ENCODE measurements around the gene MYO1C. TPM values are rescaled to one million over a fixed set of nuclear protein-coding genes. Genes with fewer than 3 reads are reported as not detected.
"Not testable (repeated sequence)": the region's sequence is repeated elsewhere in the genome, so short reads cannot be mapped to it uniquely, and the experiment has no call there.

The MYO1C gene
- total RNA-seq, 4 donors from 2014 or later = 24.8 to 76.6 (median 58.6) TPM

- in situ Hi-C loops (cut with MboI; ENCODE audit: low sequenced_read_pairs in 4 of 4) (loop anchor here in 1 of 4 donors (25.0 kb wide), 1 partner anchor 273 kb away; the partner anchor contains the start of gene BHLHA9), intact Hi-C loops (cut with DNase I; ENCODE audit: low total_unique reads) (no loop called here)
- ATAC-seq (no peak), DNase-seq (no peak)
- TF ChIP-seq POLR2A (IDR thresholded peaks at IDR 0.05) = no peak
- TF ChIP-seq CTCF (IDR thresholded peaks at IDR 0.05 in 4 of 5, conservative IDR thresholded peaks at IDR 0.05 in 1 of 5) = no peak
- no peaks in the 10 kb centered on the region for H3K27me3 ChIP-seq
- no peaks in the 10 kb centered on the region for H3K9me3 ChIP-seq
- peaks cover 0 to 8% of the 10 kb centered on the region in 2 donors for H3K4me1 ChIP-seq
- H3K27ac ChIP-seq = no peak overlapping the region
- peaks cover 0 to 71% of the 10 kb centered on the region in 2 donors for H3K36me3 ChIP-seq
- H3K4me3 ChIP-seq = no peak overlapping the region
These were observed 43.3 kb upstream of the MYO1C start for GRCh38 chr17:1535737-1536136.

GRCh38 chr17:1533661-1534325 lies 41.3 kb upstream of the MYO1C start:
- Histone ChIP-seq H3K27me3 (no peaks in the 10 kb centered on the region), H3K9me3 (no peaks in the 10 kb centered on the region), H3K27ac (peak overlapping the region; percentile 20 to 63 (median 40)), H3K36me3 (peaks cover 0 to 67% of the 10 kb centered on the region in 2 donors), H3K4me1 (peaks cover 0 to 8% of the 10 kb centered on the region in 2 donors), H3K4me3 (no peak overlapping the region)
- in situ Hi-C loops (cut with MboI; ENCODE audit: low sequenced_read_pairs in 4 of 4) (loop anchor here in 1 of 4 donors (25.0 kb wide), 1 partner anchor 271 kb away; the partner anchor contains the start of gene BHLHA9), intact Hi-C loops (cut with DNase I; ENCODE audit: low total_unique reads) (loop anchor here (5.0 kb wide), 1 partner anchor 256 kb away; the partner anchor contains the start of gene TRARG1)
- DNase-seq (no peak), ATAC-seq (peak; percentile 26 to 65)
- TF ChIP-seq POLR2A (IDR thresholded peaks at IDR 0.05) = no peak
- TF ChIP-seq CTCF (IDR thresholded peaks at IDR 0.05 in 4 of 5, conservative IDR thresholded peaks at IDR 0.05 in 1 of 5) = no peak

DNA sequence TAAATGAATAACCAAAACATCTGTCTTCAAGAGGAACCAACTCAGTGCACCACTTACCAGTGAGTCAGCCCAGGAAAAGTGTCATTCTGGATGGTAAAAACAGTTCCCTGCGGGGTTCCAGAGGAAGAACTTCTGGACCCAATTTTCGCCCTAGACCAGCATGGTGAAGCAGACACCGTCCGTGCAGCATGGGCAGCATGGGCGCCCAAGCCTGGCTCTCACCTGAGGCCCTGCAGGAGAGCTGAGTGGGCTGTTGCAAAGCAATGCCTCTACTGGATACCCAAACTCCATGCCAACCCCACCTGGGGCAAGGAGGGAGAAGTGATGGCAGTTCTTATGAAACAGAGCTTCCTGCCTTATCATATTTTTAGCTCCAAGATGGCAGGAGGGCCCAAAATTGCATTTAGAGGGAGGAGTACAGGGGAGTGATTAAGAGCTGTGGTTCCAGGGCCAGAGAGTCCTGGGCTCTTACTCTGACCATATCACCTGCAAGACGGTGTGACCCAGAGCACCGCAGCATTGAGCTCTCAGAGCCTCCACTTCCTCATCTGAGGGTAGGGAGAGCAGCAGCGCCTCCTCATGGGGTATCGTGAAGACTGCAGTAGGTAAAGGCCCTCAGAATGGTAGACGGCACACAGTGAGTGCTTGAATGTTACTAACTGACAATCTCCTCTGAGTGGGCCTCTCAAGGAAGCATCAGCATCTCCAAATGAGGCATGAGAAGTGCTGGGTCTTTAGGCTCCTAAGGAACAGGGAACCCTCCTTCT lies 40.5 kb upstream of the MYO1C start:
- DNase-seq = peak in 1 of 2 donors; percentile 51
- Histone ChIP-seq H3K27me3 (no peaks in the 10 kb centered on the region), H3K27ac (peak overlapping the region; percentile 20 to 63 (median 40)), H3K9me3 (no peaks in the 10 kb centered on the region), H3K4me3 (no peak overlapping the region), H3K4me1 (peaks cover 0 to 8% of the 10 kb centered on the region in 2 donors), H3K36me3 (peaks cover 0 to 61% of the 10 kb centered on the region in 2 donors)
- peak in 4 of 5 experiments; percentile 38 to 56 (median 50) for TF ChIP-seq CTCF (IDR thresholded peaks at IDR 0.05 in 4 of 5, conservative IDR thresholded peaks at IDR 0.05 in 1 of 5)
- no peak for TF ChIP-seq POLR2A (IDR thresholded peaks at IDR 0.05)
- in situ Hi-C loops (cut with MboI; ENCODE audit: low sequenced_read_pairs in 4 of 4) (loop anchor here in 1 of 4 donors (25.0 kb wide), 1 partner anchor 271 kb away; the partner anchor contains the start of gene BHLHA9), intact Hi-C loops (cut with DNase I; ENCODE audit: low total_unique reads) (loop anchor here (5.0 kb wide), 1 partner anchor 256 kb away; the partner anchor contains the start of gene TRARG1)
- ATAC-seq = peak; percentile 48 to 91

DNA sequence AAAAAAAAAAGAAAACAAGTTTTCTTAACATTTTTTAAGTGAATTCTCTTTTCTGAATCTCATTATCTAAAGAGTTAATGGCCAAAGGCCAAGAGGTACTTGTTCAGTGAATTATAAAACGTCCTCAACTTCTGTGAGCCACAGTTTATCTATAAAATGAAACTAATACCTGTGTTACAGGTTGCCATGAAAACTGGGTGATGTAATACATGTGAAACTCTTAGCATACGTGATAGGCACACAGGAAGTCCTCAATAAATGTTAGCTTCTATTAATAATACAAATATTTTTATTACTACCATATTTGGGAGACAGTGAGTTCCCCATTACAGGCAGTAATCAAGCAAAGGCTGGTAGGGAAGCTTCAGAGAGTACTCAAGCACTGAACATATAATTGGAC lies 37.4 kb upstream of the MYO1C start:
- no peak for DNase-seq
- ATAC-seq = no peak
- Histone ChIP-seq H3K36me3 (peaks cover 0 to 39% of the 10 kb centered on the region in 2 donors), H3K4me3 (no peak overlapping the region), H3K4me1 (peaks cover 8 to 18% of the 10 kb centered on the region in 2 donors), H3K9me3 (no peaks in the 10 kb centered on the region), H3K27ac (no peak overlapping the region), H3K27me3 (no peaks in the 10 kb centered on the region)
- intact Hi-C loops (cut with DNase I; ENCODE audit: low total_unique reads) (loop anchor here (5.0 kb wide), 1 partner anchor 253 kb away; the partner anchor contains the start of gene TRARG1), in situ Hi-C loops (cut with MboI; ENCODE audit: low sequenced_read_pairs in 4 of 4) (loop anchor here in 1 of 4 donors (25.0 kb wide), 1 partner anchor 268 kb away; the partner anchor contains the start of gene BHLHA9)
- TF ChIP-seq CTCF (IDR thresholded peaks at IDR 0.05 in 4 of 5, conservative IDR thresholded peaks at IDR 0.05 in 1 of 5) = no peak
- no peak for TF ChIP-seq POLR2A (IDR thresholded peaks at IDR 0.05)

- H3K27ac ChIP-seq; H3K4me3 ChIP-seq; intact Hi-C loops (cut with DNase I; ENCODE audit: low total_unique reads); ATAC-seq; H3K27me3 ChIP-seq; DNase-seq; H3K9me3 ChIP-seq: not testable (repeated sequence)
- H3K36me3 ChIP-seq = peaks cover 0 to 19% of the 10 kb centered on the region in 2 donors
- peaks cover 8 to 10% of the 10 kb centered on the region in 2 donors for H3K4me1 ChIP-seq
- in situ Hi-C loops (cut with MboI; ENCODE audit: low sequenced_read_pairs in 4 of 4) = loop anchor here in 1 of 4 donors (25.0 kb wide), 1 partner anchor 265 kb away; the partner anchor contains the start of gene BHLHA9
These were observed 34.4 kb upstream of the MYO1C start for GRCh38 chr17:1526876-1527275.

All from gastrocnemius medialis (tissue), 4 donors.